ENCODE results near the gene EXPH5. TPM values are rescaled to one million over a fixed set of nuclear protein-coding genes. Genes with fewer than 3 reads are reported as not detected.

Gene EXPH5
- total RNA-seq, 1 experiment from 2014 or later: 18.3 TPM

- H3K27me3 ChIP-seq (ENCODE audit: insufficient read depth, low read length): no peaks in the 10 kb centered on the region
- H3K9me3 ChIP-seq (ENCODE audit: control insufficient read depth in 1 of 2, insufficient read depth in 1 of 2, low read depth in 1 of 2, low read length in 2 of 2): no peaks in the 10 kb centered on the region
- no peak overlapping the region for H3K27ac ChIP-seq (ENCODE audit: low read depth, low read length)
- no peaks in the 10 kb centered on the region for H3K79me2 ChIP-seq (ENCODE audit: insufficient read depth, low read length)
- intact Hi-C loops (cut with micrococcal nuclease): no loop called here
- H3K36me3 ChIP-seq (ENCODE audit: control insufficient read depth in 1 of 2, insufficient read depth in 2 of 2, low read length in 2 of 2): no peaks in the 10 kb centered on the region
- no peak overlapping the region for H2AFZ ChIP-seq (ENCODE audit: low read depth, low read length, poor library complexity, severe bottlenecking)
- no peak for TF ChIP-seq TCF7L2 (IDR thresholded peaks at IDR 0.05; ENCODE audit: borderline replicate concordance, extremely low read depth, insufficient read depth, insufficient read length)
- TF ChIP-seq RAD21 (IDR thresholded peaks at IDR 0.05; ENCODE audit: low read depth): no peak
- TF ChIP-seq YY1 (IDR thresholded peaks at IDR 0.05; ENCODE audit: extremely low read depth, insufficient replicate concordance, low read depth, low read length): no peak
- TF ChIP-seq REST (IDR thresholded peaks at IDR 0.05; ENCODE audit: low read depth): no peak
- no peak for TF ChIP-seq EZH2phosphoT487 (IDR thresholded peaks at IDR 0.05; ENCODE audit: borderline replicate concordance)
- no peak for TF ChIP-seq ATF3 (IDR thresholded peaks at IDR 0.05)
- TF ChIP-seq, protein P1, sequence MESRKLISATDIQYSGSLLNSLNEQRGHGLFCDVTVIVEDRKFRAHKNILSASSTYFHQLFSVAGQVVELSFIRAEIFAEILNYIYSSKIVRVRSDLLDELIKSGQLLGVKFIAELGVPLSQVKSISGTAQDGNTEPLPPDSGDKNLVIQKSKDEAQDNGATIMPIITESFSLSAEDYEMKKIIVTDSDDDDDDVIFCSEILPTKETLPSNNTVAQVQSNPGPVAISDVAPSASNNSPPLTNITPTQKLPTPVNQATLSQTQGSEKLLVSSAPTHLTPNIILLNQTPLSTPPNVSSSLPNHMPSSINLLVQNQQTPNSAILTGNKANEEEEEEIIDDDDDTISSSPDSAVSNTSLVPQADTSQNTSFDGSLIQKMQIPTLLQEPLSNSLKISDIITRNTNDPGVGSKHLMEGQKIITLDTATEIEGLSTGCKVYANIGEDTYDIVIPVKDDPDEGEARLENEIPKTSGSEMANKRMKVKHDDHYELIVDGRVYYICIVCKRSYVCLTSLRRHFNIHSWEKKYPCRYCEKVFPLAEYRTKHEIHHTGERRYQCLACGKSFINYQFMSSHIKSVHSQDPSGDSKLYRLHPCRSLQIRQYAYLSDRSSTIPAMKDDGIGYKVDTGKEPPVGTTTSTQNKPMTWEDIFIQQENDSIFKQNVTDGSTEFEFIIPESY (IDR thresholded peaks at IDR 0.05; ENCODE audit: extremely low read depth, insufficient replicate concordance, low read length): no peak
- TF ChIP-seq EZH2 (IDR thresholded peaks at IDR 0.05): no peak
- TF ChIP-seq ZFX (IDR thresholded peaks at IDR 0.05): no peak
- TF ChIP-seq, protein P2, sequence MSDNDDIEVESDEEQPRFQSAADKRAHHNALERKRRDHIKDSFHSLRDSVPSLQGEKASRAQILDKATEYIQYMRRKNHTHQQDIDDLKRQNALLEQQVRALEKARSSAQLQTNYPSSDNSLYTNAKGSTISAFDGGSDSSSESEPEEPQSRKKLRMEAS (IDR thresholded peaks at IDR 0.05): no peak
- H3K9me2 ChIP-seq (ENCODE audit: insufficient read depth): no peaks in the 10 kb centered on the region
- H4K20me1 ChIP-seq (ENCODE audit: insufficient read depth): no peaks in the 10 kb centered on the region
- ChIA-PET CTCF (no interaction called here), RAD21 (ENCODE audit: low non-redundant PET in 1 of 2, low total read pairs in 2 of 2, uncharacterized antibody in 2 of 2, unreplicated experiment in 2 of 2) (no interaction called here), POLR2A (no interaction called here)
- BruUV-seq (replicated peaks): no TSS peak
- no peaks in the 10 kb centered on the region for H3K4me1 ChIP-seq (ENCODE audit: control insufficient read depth in 1 of 2, insufficient read depth in 2 of 2, low read length in 2 of 2)
- no peak for DNase-seq (ENCODE audit: low read depth, low spot score)
- H3K4me3 ChIP-seq (replicated peaks in 1 of 2; ENCODE audit: low read depth in 1 of 2, low read length in 2 of 2): no peak overlapping the region
- H3K9ac ChIP-seq (ENCODE audit: low read length): no peak overlapping the region
- ATAC-seq: no peak
- H3K4me2 ChIP-seq (ENCODE audit: low read length): no peak overlapping the region
These were observed 63.1 kb downstream of the EXPH5 start for GRCh38 chr11:108530426-108530825.

Measured in HCT116 (cell line).